MV-4-11 (cell line): ENCODE results near the gene ANO7.

Source experiments
- DNase-seq: peaks from one replicate; lab custom pipeline; 2025; lab: John Stamatoyannopoulos, UW

Gene ANO7

DNA sequence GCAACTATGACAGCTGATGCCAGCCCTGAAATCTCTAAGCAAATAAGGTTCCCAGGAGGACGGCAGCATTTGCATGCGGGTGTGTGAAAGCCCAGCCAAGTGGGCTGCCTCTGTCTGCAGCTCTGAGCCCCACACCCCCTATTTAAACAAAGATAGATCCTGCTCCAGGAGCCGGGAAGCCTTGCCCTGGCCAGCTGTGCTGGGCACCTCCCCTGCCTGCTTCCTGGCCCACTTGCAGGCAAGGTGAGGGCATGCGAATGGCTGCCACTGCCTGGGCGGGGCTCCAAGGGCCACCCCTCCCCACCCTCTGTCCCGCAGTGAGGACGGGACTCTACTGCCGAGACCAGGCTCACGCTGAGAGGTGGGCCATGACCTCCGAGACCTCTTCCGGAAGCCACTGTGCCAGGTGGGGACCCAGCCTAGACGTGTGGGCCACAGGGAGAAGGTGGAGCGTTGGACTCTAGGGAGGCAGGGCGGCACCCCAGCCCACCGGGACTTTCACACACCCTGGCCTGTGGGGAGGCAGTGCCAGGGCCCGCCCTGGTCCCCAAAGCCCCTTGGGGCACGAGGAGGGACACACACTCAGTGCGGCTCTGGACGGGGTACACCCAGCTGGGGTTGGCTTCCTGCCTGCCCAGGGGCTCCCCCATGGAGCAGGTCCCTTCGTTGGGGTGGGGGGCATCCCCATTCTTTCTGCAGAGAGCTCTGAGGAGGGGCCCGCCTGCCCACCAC, at the start of gene ANO7:
Gene ANO7 (plus strand): TSS at position 317 of the 732 bp plus-strand sequence. CDS start 1,387 bp downstream, outside the sequence.
- DNase-seq, result no peak

- DNase-seq, result no peak
Measured at GRCh38 chr2:241139531-241140444, 48.7 kb upstream of the ANO7 start.

DNA sequence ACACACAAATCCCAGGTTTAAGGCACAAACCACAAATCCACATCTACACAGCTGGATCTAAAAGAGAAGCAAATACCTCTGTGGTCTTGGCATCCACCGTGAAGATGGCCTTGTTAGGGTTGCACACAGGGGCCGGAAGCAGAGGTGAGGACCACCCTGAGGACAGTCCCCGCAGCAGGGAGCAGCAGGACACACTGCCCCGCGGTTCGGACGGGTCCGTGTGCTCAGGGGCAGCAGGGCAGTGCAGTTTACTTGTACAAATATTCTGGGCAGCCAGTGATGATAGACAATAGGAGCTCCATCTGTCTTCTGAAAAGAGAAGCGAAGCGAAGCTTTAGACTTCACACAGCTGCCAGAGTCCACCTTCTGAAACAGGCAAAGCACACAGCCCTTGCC, 48.0 kb upstream of the ANO7 start:
- no peak for DNase-seq

GRCh38 chr2:241141214-241141770, 47.2 kb upstream of the ANO7 start:
- DNase-seq, result no peak

GRCh38 chr2:241142063-241142462, 46.4 kb upstream of the ANO7 start:
- DNase-seq, result no peak

GRCh38 chr2:241142593-241142992, 45.9 kb upstream of the ANO7 start:
- no peak for DNase-seq

GRCh38 chr2:241146286-241146685, 42.2 kb upstream of the ANO7 start:
- DNase-seq, result peak; percentile 23

GRCh38 chr2:241147336-241147735, 41.1 kb upstream of the ANO7 start:
- no peak for DNase-seq

DNA sequence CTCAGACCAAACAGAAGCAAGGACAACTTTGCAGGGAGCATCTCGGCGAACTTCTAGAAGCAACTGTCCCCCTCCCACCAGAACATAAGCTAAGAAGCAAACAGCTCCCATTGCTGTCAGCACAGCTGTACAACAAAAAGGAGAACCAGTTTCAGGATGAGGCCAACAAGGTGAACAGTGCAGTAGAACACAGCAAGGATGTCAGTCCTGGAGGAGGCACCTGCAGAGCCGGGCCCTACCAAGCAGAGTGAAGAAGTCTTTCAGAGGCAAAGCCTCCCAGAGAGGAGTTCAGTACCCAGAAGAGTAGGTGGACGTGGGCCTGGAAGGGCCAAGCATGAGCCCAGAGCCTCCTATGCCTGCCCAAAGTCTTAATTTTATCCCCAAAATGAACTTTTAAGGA, 40.2 kb upstream of the ANO7 start:
- DNase-seq, result no peak

- peak; percentile 94 for DNase-seq
Measured at GRCh38 chr2:241148891-241149674, 39.4 kb upstream of the ANO7 start, which contains the start of gene PASK. TSS of gene PASK (minus strand) at chr2:241149472. CDS start at chr2:241143032, 6,440 bp downstream.

- DNase-seq, result no peak
Measured at GRCh38 chr2:241149675-241149924, 38.9 kb upstream of the ANO7 start.

DNA sequence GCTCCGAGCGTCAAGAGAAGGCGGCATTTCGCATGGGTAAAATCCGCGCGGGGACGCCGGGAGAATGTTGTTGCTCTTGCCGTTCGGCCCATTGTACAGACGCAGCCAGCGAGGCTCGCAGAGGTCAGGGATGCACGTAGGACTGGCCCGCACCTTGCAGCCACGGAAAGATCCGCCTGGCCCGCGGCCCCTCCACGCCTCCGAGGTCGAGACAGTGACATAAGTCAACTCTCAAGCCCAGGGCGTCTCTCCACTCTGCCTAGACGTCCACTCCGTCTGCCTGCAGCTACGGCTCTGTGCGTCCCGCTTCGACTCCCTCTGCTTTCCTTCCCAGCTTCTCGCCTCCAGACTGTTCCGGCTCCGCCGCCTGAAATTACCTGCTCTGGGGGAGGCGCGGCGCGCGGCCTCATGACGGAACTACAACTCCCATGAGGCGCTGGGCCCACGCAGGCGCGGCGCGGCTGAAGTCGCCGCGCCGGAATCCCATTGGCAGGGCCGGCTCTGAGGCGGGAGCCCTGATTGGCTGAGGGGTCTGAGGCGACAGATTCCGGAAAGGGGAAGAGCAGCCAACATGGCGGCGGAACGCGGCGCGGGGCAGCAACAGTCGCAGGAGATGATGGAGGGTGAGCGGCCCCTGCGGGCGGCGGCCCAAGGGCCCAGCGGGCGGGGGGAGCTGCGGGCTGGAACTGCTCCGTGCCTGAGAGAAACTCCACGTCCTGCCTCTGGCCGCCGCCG, 38.4 kb upstream of the ANO7 start, which contains the start of gene PPP1R7:
Gene PPP1R7 (plus strand): TSS at position 543 of the 735 bp plus-strand sequence. CDS start 29 bp downstream, at position 572.
- DNase-seq, result peak; percentile 94

DNA sequence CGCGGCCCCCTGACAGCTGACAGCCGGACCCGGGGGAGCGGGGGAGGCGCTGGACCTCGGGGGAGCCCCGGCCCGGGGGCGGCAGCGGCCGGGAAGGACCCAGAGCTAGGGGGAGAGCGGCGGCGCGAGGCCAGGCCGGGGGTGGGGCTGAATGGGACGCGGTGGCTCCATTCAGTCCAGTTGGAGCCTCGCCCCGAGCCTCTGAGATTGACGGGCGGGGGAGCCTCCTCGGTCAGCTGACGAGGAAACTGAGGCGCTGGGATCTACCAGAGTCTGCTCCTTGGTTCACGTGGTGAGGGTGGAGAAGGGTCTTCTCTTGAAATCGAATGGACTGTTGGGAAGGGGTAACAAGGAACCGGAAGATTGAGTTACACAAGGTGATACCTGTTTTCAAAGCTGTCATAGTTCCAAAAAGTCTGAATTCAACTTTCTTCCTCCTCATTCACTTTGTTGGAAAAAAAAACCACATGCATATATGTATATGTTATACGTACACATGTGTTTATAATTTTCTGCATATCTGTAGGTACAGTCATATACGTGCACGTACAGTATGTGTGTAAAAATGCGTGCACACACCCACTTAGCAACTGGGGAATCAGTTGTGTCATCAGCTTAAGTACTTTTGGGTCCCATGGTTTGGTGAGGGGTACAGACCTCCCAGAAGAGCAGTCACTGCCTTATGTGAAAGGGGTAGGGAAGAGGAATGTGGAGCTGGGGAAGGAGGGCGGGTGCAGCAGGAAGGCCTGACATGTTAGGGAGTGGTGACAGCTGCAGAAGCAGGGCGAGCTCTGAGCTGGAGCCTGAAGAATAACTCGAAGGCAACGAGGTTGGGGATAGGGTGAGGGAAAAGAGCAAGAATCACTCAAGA, 37.6 kb upstream of the ANO7 start:
- no peak for DNase-seq

DNA sequence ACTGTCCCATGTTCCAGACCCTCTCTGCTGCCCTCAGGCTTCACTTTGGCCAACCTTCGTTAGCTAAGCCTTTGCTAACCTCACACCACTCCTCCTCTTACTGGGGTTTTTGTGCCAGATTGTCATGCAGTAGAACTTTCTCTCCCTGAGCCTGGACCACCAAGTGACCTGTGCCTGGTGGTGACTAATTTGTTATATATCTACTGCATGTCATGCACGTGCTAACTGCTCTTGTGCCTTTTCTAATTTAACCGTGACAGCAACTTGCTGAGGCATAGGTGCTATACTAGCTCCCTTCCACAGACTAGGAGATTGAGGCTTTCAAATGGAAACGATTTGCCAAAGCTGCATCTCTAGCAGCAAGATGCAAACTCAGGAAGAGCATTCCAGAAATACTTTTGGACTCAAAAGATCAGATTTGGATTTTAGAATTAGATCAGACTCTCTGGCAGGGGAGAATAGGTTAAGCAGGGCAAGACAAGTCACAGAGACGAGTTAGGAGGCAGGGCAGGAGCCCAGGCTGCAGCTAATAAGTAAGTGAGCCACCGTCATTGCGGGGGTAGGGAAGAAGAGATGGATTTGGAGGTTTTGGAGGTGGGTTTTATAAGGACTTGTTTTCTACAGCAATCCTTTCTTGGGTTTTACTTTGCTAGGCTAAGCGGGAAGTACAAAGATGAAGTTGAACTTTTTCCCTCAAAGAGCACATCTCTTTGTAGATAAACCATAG, 36.4 kb upstream of the ANO7 start:
- no peak for DNase-seq

- peak; percentile 48 for DNase-seq
Measured at GRCh38 chr2:241153616-241154015, 34.9 kb upstream of the ANO7 start.

GRCh38 chr2:241154915-241155314, 33.6 kb upstream of the ANO7 start:
- DNase-seq, result no peak

DNA sequence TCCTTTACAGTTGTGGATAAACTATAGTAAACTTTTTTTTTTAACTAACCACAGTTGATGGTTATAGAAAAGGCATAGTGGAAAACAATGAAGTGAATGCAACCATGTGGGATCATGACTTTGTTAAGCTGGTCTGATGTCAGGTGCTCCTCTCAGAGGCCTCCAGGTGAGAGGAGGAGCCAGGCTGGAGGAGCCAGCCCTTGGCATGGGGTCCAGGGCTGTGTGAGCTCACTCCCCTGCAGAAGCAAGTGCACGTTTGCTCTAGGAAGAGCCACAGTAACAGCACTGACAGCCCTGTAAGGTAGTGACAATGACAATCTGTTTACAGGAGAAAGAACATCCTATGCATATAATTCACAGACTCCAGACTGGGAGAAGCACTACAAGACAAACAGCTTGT, 32.5 kb upstream of the ANO7 start:
- no peak for DNase-seq

DNA sequence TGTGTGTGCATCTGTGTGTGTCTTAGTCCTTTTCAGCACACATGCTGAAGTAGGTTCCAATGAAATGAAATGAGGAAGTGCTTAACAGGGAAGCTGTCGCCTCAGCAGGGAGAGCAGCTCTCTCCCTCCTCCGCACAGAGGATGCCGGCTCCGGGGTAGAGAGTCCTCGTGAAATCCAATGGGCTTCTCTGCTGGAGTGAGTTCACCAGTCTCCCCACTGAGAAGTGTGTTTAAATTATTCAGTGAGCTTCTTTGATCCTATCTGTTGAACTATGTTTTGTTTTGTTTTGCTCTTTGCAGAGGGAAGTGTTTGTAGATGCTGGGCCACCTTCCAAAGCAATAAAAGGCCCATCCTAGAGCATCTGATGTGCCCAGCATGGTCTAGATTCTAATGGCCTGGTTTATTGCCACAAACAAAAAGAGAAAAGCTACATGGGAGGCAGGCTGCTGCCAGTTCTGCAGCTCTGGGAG, 31.5 kb upstream of the ANO7 start:
- peak; percentile 78 for DNase-seq

- no peak for DNase-seq
Measured at GRCh38 chr2:241157841-241158545, 30.5 kb upstream of the ANO7 start.
